Measurements from ENCODE around the gene ATP2A3.

DNA sequence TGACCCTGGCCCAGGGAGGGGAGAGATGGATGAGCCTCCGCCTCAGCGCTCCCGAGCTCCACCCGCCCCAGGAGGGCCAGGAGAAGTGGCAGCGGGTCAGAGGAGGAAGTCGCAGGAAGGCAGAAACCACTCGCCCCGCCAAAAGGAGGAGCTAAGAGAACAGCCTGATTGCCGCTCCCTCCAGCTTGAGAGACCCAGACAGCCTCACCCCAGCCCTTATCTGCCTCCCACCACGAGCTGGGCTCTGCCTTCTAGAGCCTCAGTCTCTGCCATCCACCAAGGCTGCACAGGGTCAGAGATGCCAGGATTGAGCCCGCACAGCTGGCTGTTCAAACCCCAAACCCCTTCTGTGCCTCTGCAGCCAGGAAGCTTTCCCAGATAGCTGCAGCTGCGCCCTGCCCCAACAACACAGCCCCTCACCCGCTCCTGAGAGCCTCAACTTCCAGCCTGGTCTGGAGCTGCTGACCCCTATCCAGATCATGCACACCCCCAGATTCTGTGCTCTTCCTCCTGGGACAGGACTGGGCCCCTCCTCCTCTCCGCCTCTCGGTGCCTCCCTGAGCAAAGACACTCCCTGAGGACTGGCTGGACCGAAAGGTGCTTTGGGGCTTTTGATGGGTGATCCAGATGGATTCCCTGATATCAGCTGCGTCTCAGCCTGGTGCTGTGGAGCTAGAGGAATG is 1.0 kb upstream of the ATP2A3 start:
- TF ChIP-seq GATA2 (IDR thresholded peaks at IDR 0.05; ENCODE audit: low read depth, low read length) = no peak
- TF ChIP-seq GATA3 (IDR thresholded peaks at IDR 0.05; ENCODE audit: low read depth, low read length) = no peak
